ENCODE data around the gene ASCC1. TPM values are rescaled to one million over a fixed set of nuclear protein-coding genes. Genes with fewer than 3 reads are reported as not detected.
"Not testable (repeated sequence)": the region's sequence is repeated elsewhere in the genome, so short reads cannot be mapped to it uniquely, and the experiment has no call there.

ASCC1 gene
- polyA plus RNA-seq, 3 donors from 2014 or later: 36.9 to 57.6 (median 40.5) TPM

GRCh38 chr10:72164617-72165016, 51.5 kb downstream of the ASCC1 start:
- H3K9me3 Mint-ChIP-seq: no peaks in the 10 kb centered on the region
- DNase-seq: peak in 2 of 3 donors; percentile 12 to 25
- H3K4me1 Mint-ChIP-seq: peaks cover 6 to 8% of the 10 kb centered on the region in 2 donors
- no peak overlapping the region for H3K4me3 Mint-ChIP-seq
- peaks cover 10 to 22% (median 14%) of the 10 kb centered on the region in 3 donors for H3K36me3 Mint-ChIP-seq
- H3K27me3 Mint-ChIP-seq (ENCODE audit: low read depth in 3 of 3): peaks cover 0 to 2% (median 0%) of the 10 kb centered on the region in 3 donors
- no peak overlapping the region for H3K27ac Mint-ChIP-seq

GRCh38 chr10:72162978-72163377, 53.1 kb downstream of the ASCC1 start:
- DNase-seq: no peak
- H3K27me3 Mint-ChIP-seq (ENCODE audit: low read depth in 3 of 3): peaks cover 0 to 2% (median 0%) of the 10 kb centered on the region in 3 donors
- H3K4me1 Mint-ChIP-seq: peaks cover 6 to 8% of the 10 kb centered on the region in 2 donors
- H3K4me3 Mint-ChIP-seq: no peak overlapping the region
- peaks cover 12 to 22% (median 14%) of the 10 kb centered on the region in 3 donors for H3K36me3 Mint-ChIP-seq
- H3K27ac Mint-ChIP-seq: peak overlapping the region in 1 of 6 donors; percentile 6
- no peaks in the 10 kb centered on the region for H3K9me3 Mint-ChIP-seq

DNA sequence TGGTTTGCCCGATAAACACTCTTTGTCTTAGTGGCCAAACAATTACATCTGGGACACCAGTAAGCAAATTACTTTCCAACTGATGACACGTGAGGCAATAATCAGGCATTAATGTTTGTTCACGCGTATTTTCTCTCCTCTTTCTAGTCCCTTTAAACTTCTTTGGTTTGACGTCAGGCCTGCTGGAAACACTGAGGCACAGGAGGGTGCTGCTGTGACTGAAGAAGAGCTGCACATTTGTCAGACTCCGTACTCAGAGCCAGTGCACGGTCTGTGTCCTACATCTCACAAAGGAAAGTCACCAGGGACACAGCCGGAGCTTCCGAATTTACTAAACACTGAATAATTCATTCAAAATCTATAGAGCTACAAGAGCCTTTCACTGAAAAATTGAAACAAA, 57.9 kb downstream of the ASCC1 start:
- Mint-ChIP-seq H3K4me3 (no peak overlapping the region), H3K4me1 (peaks cover 0 to 4% of the 10 kb centered on the region in 2 donors), H3K27ac (no peak overlapping the region), H3K36me3 (peaks cover 17 to 32% (median 17%) of the 10 kb centered on the region in 3 donors), H3K27me3 (ENCODE audit: low read depth in 3 of 3) (no peaks in the 10 kb centered on the region), H3K9me3 (no peaks in the 10 kb centered on the region)
- no peak for DNase-seq

DNA sequence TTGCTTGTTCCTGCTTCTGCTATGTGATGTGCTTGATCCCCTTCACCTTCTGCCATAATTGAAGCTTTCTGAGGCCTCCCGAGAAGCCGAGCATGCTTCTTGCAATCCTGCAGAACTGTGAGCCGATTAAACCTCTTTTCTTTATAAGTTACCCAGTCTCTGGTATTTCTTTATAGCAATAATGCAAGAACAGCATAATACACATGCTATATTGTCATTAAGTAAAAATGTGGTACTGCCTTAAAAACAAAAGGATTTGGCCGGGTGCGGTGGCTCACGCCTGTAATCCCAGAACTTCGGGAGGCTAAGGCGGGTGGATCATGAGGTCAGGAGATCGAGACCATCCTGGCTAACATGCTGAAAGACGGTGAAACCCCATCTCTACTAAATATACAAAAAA, 59.9 kb downstream of the ASCC1 start:
- H3K4me3 Mint-ChIP-seq: no peak overlapping the region
- H3K27ac Mint-ChIP-seq: no peak overlapping the region
- no peaks in the 10 kb centered on the region for H3K4me1 Mint-ChIP-seq
- no peaks in the 10 kb centered on the region for H3K9me3 Mint-ChIP-seq
- H3K36me3 Mint-ChIP-seq: peaks cover 17 to 36% (median 19%) of the 10 kb centered on the region in 3 donors
- no peak for DNase-seq
- no peaks in the 10 kb centered on the region for H3K27me3 Mint-ChIP-seq (ENCODE audit: low read depth in 3 of 3)

- no peak for DNase-seq
- no peaks in the 10 kb centered on the region for H3K4me1 Mint-ChIP-seq
- H3K4me3 Mint-ChIP-seq: no peak overlapping the region
- no peaks in the 10 kb centered on the region for H3K9me3 Mint-ChIP-seq
- no peaks in the 10 kb centered on the region for H3K27me3 Mint-ChIP-seq (ENCODE audit: low read depth in 3 of 3)
- no peak overlapping the region for H3K27ac Mint-ChIP-seq
- peaks cover 11 to 33% (median 23%) of the 10 kb centered on the region in 3 donors for H3K36me3 Mint-ChIP-seq
These were observed 63.8 kb downstream of the ASCC1 start for GRCh38 chr10:72152286-72152685.

DNA sequence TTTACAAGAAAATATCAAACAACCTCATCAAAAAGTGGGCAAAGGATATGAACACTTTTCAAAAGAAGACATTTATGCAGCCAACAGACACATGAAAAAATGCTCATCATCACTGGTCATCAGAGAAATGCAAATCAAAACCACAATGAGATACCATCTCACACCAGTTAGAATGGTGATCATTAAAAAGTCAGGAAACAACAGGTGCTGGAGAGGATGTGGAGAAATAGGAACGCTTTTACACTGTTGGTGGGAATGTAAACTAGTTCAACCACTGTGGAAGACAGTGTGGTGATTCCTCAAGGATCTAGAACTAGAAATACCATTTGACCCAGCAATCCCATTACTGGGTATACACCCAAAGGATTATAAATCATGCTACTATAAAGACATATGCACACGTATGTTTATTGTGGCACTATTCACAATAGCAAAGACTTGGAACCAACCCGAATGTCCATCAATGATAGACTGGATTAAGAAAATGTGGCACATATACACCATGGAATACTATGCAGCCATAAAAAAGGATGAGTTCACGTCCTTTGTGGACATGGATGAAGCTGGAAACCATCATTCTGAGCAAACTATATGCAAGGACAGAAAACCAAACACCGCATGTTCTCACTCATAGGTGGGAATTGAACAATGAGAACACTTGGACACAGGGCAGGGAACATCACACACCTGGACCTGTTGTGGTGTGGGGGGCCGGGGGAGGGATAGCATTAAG, 65.2 kb downstream of the ASCC1 start:
- H3K27me3 Mint-ChIP-seq (ENCODE audit: low read depth in 3 of 3); H3K9me3 Mint-ChIP-seq; DNase-seq; H3K4me3 Mint-ChIP-seq; H3K4me1 Mint-ChIP-seq: not testable (repeated sequence)
- peaks cover 6 to 24% (median 17%) of the 10 kb centered on the region in 3 donors for H3K36me3 Mint-ChIP-seq
- peak overlapping the region in 1 of 6 donors; percentile 40 for H3K27ac Mint-ChIP-seq

GRCh38 chr10:72147324-72147584, 68.8 kb downstream of the ASCC1 start:
- H3K4me1 Mint-ChIP-seq; DNase-seq; H3K27ac Mint-ChIP-seq; H3K4me3 Mint-ChIP-seq; H3K9me3 Mint-ChIP-seq; H3K27me3 Mint-ChIP-seq (ENCODE audit: low read depth in 3 of 3): not testable (repeated sequence)
- peaks cover 6 to 24% (median 18%) of the 10 kb centered on the region in 3 donors for H3K36me3 Mint-ChIP-seq

DNA sequence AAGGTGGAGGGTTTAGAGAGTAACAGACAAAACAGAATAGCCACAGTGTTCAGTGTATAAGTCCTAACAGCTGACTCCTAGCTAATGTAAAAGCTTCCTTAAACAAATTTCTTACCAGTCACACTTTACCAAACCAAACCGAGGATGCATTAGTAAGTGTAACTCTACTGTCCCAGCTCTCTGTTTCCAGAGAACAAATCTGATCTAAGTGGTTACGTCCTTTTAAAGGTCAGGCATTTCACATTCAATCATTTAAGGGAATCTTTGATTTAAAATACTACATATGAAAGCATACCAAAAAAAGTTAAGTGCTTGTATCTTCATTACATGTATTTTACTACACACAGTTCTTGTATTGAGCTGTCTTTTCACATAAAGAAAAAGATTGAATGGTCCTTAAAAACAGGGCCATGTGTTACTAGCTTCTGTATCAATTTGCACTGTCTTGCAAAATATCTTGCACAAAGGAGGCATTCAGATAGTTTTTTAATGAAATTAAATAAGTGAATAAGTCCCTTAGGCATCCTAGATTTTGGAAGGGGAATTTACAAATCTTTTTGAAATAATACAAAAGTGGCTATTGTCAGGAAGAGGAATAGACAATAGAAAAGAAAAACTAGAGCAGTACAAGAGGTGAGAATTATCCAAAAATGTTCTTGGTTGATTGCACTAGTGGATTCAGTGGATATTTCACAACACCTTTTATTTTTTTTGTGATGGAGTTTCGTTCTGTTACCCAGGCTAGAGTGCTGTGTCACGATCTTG, 69.3 kb downstream of the ASCC1 start:
- DNase-seq: no peak
- H3K27me3 Mint-ChIP-seq (ENCODE audit: low read depth in 3 of 3): no peaks in the 10 kb centered on the region
- H3K4me3 Mint-ChIP-seq: no peak overlapping the region
- H3K9me3 Mint-ChIP-seq: no peaks in the 10 kb centered on the region
- peaks cover 6 to 22% (median 16%) of the 10 kb centered on the region in 3 donors for H3K36me3 Mint-ChIP-seq
- H3K27ac Mint-ChIP-seq: no peak overlapping the region
- H3K4me1 Mint-ChIP-seq: no peaks in the 10 kb centered on the region

GRCh38 chr10:72146071-72146470, 70.0 kb downstream of the ASCC1 start:
- no peaks in the 10 kb centered on the region for H3K9me3 Mint-ChIP-seq
- H3K27ac Mint-ChIP-seq: peak overlapping the region in 1 of 6 donors; percentile 51
- peaks cover 3 to 19% (median 13%) of the 10 kb centered on the region in 3 donors for H3K36me3 Mint-ChIP-seq
- no peak for DNase-seq
- H3K4me1 Mint-ChIP-seq: no peaks in the 10 kb centered on the region
- H3K4me3 Mint-ChIP-seq: no peak overlapping the region
- no peaks in the 10 kb centered on the region for H3K27me3 Mint-ChIP-seq (ENCODE audit: low read depth in 3 of 3)

- no peaks in the 10 kb centered on the region for H3K27me3 Mint-ChIP-seq (ENCODE audit: low read depth in 3 of 3)
- H3K36me3 Mint-ChIP-seq: peaks cover 0 to 18% (median 9%) of the 10 kb centered on the region in 3 donors
- DNase-seq: no peak
- no peaks in the 10 kb centered on the region for H3K9me3 Mint-ChIP-seq
- no peaks in the 10 kb centered on the region for H3K4me1 Mint-ChIP-seq
- peak overlapping the region in 1 of 6 donors; percentile 51 for H3K27ac Mint-ChIP-seq
- H3K4me3 Mint-ChIP-seq: no peak overlapping the region
These were observed 70.4 kb downstream of the ASCC1 start for GRCh38 chr10:72145657-72146056.

DNA sequence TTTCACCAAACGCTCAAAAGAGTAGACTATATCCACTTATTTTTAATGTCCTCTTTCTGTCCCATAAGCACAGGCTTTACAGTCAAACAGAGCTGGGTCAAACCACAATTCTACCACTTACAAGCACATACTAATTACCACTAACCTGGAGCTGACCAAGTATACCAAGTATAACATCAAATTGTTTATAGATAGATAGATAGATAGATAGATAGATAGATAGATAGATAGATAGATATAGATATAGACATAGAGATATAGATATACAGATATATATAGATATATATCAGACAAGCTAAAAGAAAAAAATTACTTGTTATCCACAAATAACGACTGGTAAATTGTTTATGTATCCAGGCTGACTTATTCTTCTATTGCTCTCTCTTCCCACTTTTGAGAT, 75.2 kb downstream of the ASCC1 start:
- Mint-ChIP-seq H3K4me3 (no peak overlapping the region), H3K36me3 (peaks cover 5 to 17% (median 13%) of the 10 kb centered on the region in 3 donors), H3K9me3 (no peaks in the 10 kb centered on the region), H3K4me1 (peaks cover 0 to 6% of the 10 kb centered on the region in 2 donors), H3K27ac (peak overlapping the region in 1 of 6 donors; percentile 12), H3K27me3 (ENCODE audit: low read depth in 3 of 3) (no peaks in the 10 kb centered on the region)
- DNase-seq: no peak

GRCh38 chr10:72140174-72140573, 75.9 kb downstream of the ASCC1 start:
- Mint-ChIP-seq H3K9me3 (no peaks in the 10 kb centered on the region), H3K27ac (peak overlapping the region in 1 of 6 donors; percentile 1), H3K4me1 (peaks cover 4 to 9% of the 10 kb centered on the region in 2 donors), H3K36me3 (peaks cover 10 to 24% (median 14%) of the 10 kb centered on the region in 3 donors), H3K4me3 (no peak overlapping the region), H3K27me3 (ENCODE audit: low read depth in 3 of 3) (peaks cover 0 to 3% (median 0%) of the 10 kb centered on the region in 3 donors)
- DNase-seq: no peak

- Mint-ChIP-seq H3K27me3 (ENCODE audit: low read depth in 3 of 3) (peaks cover 0 to 7% (median 0%) of the 10 kb centered on the region in 3 donors), H3K9me3 (no peaks in the 10 kb centered on the region), H3K4me1 (peaks cover 6 to 18% of the 10 kb centered on the region in 2 donors), H3K36me3 (peaks cover 10 to 21% (median 18%) of the 10 kb centered on the region in 3 donors), H3K4me3 (no peak overlapping the region), H3K27ac (no peak overlapping the region)
- no peak for DNase-seq
These were observed 78.5 kb downstream of the ASCC1 start for GRCh38 chr10:72137583-72137982.

GRCh38 chr10:72136225-72136624, 79.9 kb downstream of the ASCC1 start:
- H3K4me3 Mint-ChIP-seq; H3K9me3 Mint-ChIP-seq; H3K27ac Mint-ChIP-seq; H3K27me3 Mint-ChIP-seq (ENCODE audit: low read depth in 3 of 3); DNase-seq: not testable (repeated sequence)
- peaks cover 8 to 18% of the 10 kb centered on the region in 2 donors for H3K4me1 Mint-ChIP-seq
- H3K36me3 Mint-ChIP-seq: peaks cover 10 to 25% (median 18%) of the 10 kb centered on the region in 3 donors

Measured in immature natural killer cell (primary cell).